ENCODE data around the gene TRAPPC3L.

GRCh38 chr6:116475141-116475540, 70.3 kb downstream of the TRAPPC3L start:
- TF ChIP-seq CTCF (IDR thresholded peaks at IDR 0.05) (no peak), POLR2A (IDR thresholded peaks at IDR 0.05) (no peak)
